GM19395 (cell line): ENCODE measurements around the gene CXCL14.
"Not testable (repeated sequence)": the region's sequence is repeated elsewhere in the genome, so short reads cannot be mapped to it uniquely, and the experiment has no call there.

Source experiments
- ATAC-seq: cut with Tn5 transposase; IDR thresholded peaks from one replicate; pipeline ENCODE4 v1.9.1; 2021; ENCODE audit warnings: mild to moderate bottlenecking, moderate library complexity; ENCODE audit not compliant: unreplicated experiment

The CXCL14 gene

GRCh38 chr5:135546912-135547311 lies 31.9 kb downstream of the CXCL14 start:
- ATAC-seq, result no peak

GRCh38 chr5:135546101-135546500 lies 32.7 kb downstream of the CXCL14 start:
- no peak for ATAC-seq

GRCh38 chr5:135545099-135545498 lies 33.7 kb downstream of the CXCL14 start:
- ATAC-seq, result no peak

GRCh38 chr5:135543485-135544304 lies 35.1 kb downstream of the CXCL14 start:
- ATAC-seq, result no peak

GRCh38 chr5:135543001-135543484 lies 35.7 kb downstream of the CXCL14 start:
- ATAC-seq, result no peak

GRCh38 chr5:135541807-135542502 lies 36.8 kb downstream of the CXCL14 start:
- no peak for ATAC-seq

GRCh38 chr5:135539430-135540005 lies 39.3 kb downstream of the CXCL14 start:
- no peak for ATAC-seq

- no peak for ATAC-seq
These were observed 40.5 kb downstream of the CXCL14 start for GRCh38 chr5:135538261-135538660.

- ATAC-seq, result no peak
These were observed 41.0 kb downstream of the CXCL14 start for GRCh38 chr5:135537745-135538144.

GRCh38 chr5:135537271-135537670 lies 41.5 kb downstream of the CXCL14 start:
- no peak for ATAC-seq

GRCh38 chr5:135535820-135536801 lies 42.7 kb downstream of the CXCL14 start, which contains the start of gene NEUROG1:
NEUROG1 (minus strand) TSS chr5:135535964; CDS start chr5:135535690, 274 bp downstream.
- ATAC-seq, result no peak

- ATAC-seq, result no peak
These were observed 43.4 kb downstream of the CXCL14 start for GRCh38 chr5:135535420-135535819.

- no peak for ATAC-seq
These were observed 44.0 kb downstream of the CXCL14 start for GRCh38 chr5:135534609-135535419.

- ATAC-seq, result no peak
These were observed 45.0 kb downstream of the CXCL14 start for GRCh38 chr5:135533794-135534193.

- no peak for ATAC-seq
These were observed 45.5 kb downstream of the CXCL14 start for GRCh38 chr5:135533334-135533733.

GRCh38 chr5:135529576-135529975 lies 49.2 kb downstream of the CXCL14 start:
- not testable (repeated sequence) for ATAC-seq

- no peak for ATAC-seq
These were observed 51.9 kb downstream of the CXCL14 start for GRCh38 chr5:135526924-135527323.

- ATAC-seq, result no peak
These were observed 56.8 kb downstream of the CXCL14 start for GRCh38 chr5:135521964-135522363.
